Parathyroid adenoma (tissue), 2 donors: Measurements from ENCODE around the gene SNX8.
"Not testable (repeated sequence)": the region's sequence is repeated elsewhere in the genome, so short reads cannot be mapped to it uniquely, and the experiment has no call there.

Source experiments
- H2AFZ ChIP-seq: fragments of 300-600 bp; sonication (generic); one replicate; pipeline ENCODE4 v1.7.0; 2017; ENCODE audit warnings: antibody characterized with exemption, mild to moderate bottlenecking
- H3K27ac ChIP-seq: fragments of 300-600 bp; sonication (generic); one replicate; pipeline ENCODE4 v1.7.0; 2017
- H3K27me3 ChIP-seq: fragments of 300-600 bp; sonication (generic); one replicate; pipeline ENCODE4 v1.7.0; 2017; ENCODE audit warnings: low read length; ENCODE audit not compliant: control insufficient read depth, insufficient read depth
- H3K36me3 ChIP-seq: fragments of 300-600 bp; sonication (generic); one replicate; pipeline ENCODE4 v1.7.0; 2017; ENCODE audit warnings: low read length; ENCODE audit not compliant: control insufficient read depth, insufficient read depth
- H3K4me1 ChIP-seq: fragments of 300-600 bp; sonication (generic); one replicate; pipeline ENCODE4 v1.7.0; 2017; ENCODE audit warnings: control low read depth
- H3K4me2 ChIP-seq: fragments of 300-600 bp; sonication (generic); one replicate; pipeline ENCODE4 v1.7.0; 2017; ENCODE audit warnings: low read length
- H3K4me3 ChIP-seq: fragments of 300-600 bp; sonication (generic); one replicate; pipeline ENCODE4 v1.7.0; 2017; ENCODE audit warnings: low read depth, low read length
- H3K79me2 ChIP-seq: fragments of 300-600 bp; sonication (generic); one replicate; pipeline ENCODE4 v1.7.0; 2017; ENCODE audit warnings: control low read depth
- H3K9ac ChIP-seq: fragments of 300-600 bp; sonication (generic); one replicate; pipeline ENCODE4 v1.7.0; 2017; ENCODE audit warnings: mild to moderate bottlenecking
- H3K9me3 ChIP-seq: fragments of 300-600 bp; sonication (generic); one replicate; pipeline ENCODE4 v1.7.0; 2017; ENCODE audit warnings: low read length; ENCODE audit not compliant: control insufficient read depth
- TF ChIP-seq, protein P1 (sequence below): fragments of 300-600 bp; sonication (generic); IDR thresholded peaks from one replicate; pipeline ENCODE4 v1.7.0; 2017; ENCODE audit warnings: antibody characterized with exemption, mild to moderate bottlenecking
- donor health status: primary hyperparathyroidism.

SNX8 gene

GRCh38 chr7:2316578-2316977, 2.3 kb upstream of the SNX8 start:
- no peak overlapping the region for H3K27ac ChIP-seq

GRCh38 chr7:2315787-2316186, 1.5 kb upstream of the SNX8 start:
- H3K9me3 ChIP-seq = no peaks in the 10 kb centered on the region
- no peaks in the 10 kb centered on the region for H3K79me2 ChIP-seq
- no peak overlapping the region for H3K4me2 ChIP-seq
- H3K4me3 ChIP-seq = no peak overlapping the region
- no peaks in the 10 kb centered on the region for H3K36me3 ChIP-seq
- no peaks in the 10 kb centered on the region for H3K27me3 ChIP-seq
- H2AFZ ChIP-seq = no peak overlapping the region
- TF ChIP-seq, protein P1, sequence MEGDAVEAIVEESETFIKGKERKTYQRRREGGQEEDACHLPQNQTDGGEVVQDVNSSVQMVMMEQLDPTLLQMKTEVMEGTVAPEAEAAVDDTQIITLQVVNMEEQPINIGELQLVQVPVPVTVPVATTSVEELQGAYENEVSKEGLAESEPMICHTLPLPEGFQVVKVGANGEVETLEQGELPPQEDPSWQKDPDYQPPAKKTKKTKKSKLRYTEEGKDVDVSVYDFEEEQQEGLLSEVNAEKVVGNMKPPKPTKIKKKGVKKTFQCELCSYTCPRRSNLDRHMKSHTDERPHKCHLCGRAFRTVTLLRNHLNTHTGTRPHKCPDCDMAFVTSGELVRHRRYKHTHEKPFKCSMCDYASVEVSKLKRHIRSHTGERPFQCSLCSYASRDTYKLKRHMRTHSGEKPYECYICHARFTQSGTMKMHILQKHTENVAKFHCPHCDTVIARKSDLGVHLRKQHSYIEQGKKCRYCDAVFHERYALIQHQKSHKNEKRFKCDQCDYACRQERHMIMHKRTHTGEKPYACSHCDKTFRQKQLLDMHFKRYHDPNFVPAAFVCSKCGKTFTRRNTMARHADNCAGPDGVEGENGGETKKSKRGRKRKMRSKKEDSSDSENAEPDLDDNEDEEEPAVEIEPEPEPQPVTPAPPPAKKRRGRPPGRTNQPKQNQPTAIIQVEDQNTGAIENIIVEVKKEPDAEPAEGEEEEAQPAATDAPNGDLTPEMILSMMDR = no peak
- H3K9ac ChIP-seq = no peak overlapping the region
- H3K27ac ChIP-seq = no peak overlapping the region
- no peaks in the 10 kb centered on the region for H3K4me1 ChIP-seq

More at GRCh38 chr7:2316578-2316977, 2.3 kb upstream of the SNX8 start:
- H3K79me2 ChIP-seq = no peaks in the 10 kb centered on the region
- no peak overlapping the region for H2AFZ ChIP-seq
- no peaks in the 10 kb centered on the region for H3K27me3 ChIP-seq
- no peak overlapping the region for H3K4me3 ChIP-seq
- no peaks in the 10 kb centered on the region for H3K4me1 ChIP-seq
- no peak overlapping the region for H3K4me2 ChIP-seq
- no peaks in the 10 kb centered on the region for H3K36me3 ChIP-seq
- TF ChIP-seq, protein P1 = no peak
- no peaks in the 10 kb centered on the region for H3K9me3 ChIP-seq
- no peak overlapping the region for H3K9ac ChIP-seq

DNA sequence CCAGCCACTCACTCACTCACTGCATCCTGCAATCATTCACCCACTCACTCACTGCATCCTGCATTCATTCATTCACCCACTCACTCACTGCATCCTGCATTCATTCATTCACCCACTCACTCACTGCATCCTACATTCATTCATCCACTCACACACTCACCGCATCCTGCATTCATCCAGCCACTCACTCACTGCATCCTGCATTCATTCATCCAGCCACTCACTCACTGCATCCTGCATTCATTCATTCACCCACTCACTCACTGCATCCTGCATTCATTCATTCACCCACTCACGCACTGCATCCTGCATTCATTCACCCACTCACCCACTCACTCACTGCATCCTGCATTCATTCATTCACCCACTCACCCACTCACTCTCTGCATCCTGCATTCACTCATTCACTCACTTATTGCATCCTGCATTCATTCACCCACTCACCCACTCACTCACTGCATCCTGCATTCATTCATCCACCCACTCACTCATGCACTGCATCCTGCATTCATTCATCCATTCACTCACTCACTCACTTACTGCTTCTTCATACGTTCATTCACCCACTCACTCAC, 802 bp upstream of the SNX8 start:
- H3K27ac ChIP-seq, H2AFZ ChIP-seq, H3K79me2 ChIP-seq, H3K4me3 ChIP-seq, H3K27me3 ChIP-seq, H3K36me3 ChIP-seq, H3K9ac ChIP-seq, H3K4me1 ChIP-seq, H3K9me3 ChIP-seq, H3K4me2 ChIP-seq: not testable (repeated sequence)

- Histone ChIP-seq H2AFZ (peak overlapping the region; percentile 99), H3K36me3 (no peaks in the 10 kb centered on the region), H3K4me1 (no peaks in the 10 kb centered on the region), H3K79me2 (no peaks in the 10 kb centered on the region), H3K9me3 (no peaks in the 10 kb centered on the region), H3K4me3 (peak overlapping the region; percentile 69), H3K27ac (no peak overlapping the region), H3K27me3 (no peaks in the 10 kb centered on the region), H3K9ac (no peak overlapping the region), H3K4me2 (peak overlapping the region; percentile 49)
- TF ChIP-seq, protein P1 = no peak
Observed at GRCh38 chr7:2313450-2314208, 612 bp downstream of the SNX8 start.

DNA sequence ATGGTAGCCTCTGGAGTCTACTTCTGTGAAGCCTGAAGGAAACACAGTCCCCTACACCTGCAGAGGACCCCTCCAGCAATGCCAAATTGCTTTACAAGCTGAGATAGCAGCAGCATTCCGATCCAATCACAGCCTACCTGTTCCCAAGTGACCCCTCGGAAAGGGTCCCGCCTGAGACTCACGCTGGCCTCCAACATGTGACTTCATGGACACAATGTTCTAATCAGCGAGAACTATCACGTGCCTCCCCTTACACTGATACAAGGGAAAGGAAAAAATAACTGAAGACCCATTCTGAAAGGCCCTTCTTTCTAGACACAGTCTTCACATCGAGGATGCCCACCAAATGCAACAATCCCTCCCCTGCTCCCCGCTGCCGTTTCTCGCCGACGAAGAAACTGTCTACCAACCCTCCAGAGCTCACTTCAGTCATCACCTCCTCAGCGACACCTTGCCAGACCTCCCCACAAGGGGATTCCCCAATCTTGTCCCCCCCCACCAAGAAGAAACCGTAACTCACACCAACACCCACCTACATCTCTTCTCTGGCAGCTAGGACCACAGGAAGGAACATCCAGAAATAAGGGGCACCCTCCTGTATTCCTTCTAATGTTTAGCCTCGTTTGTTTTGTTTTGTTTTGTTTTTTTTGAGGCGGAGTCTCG, 1.8 kb downstream of the SNX8 start:
- H3K27ac ChIP-seq = no peak overlapping the region
- H3K79me2 ChIP-seq = no peaks in the 10 kb centered on the region
- TF ChIP-seq, protein P1 = no peak
- no peak overlapping the region for H3K4me3 ChIP-seq
- no peaks in the 10 kb centered on the region for H3K4me1 ChIP-seq
- H3K36me3 ChIP-seq = no peaks in the 10 kb centered on the region
- no peak overlapping the region for H2AFZ ChIP-seq
- no peak overlapping the region for H3K4me2 ChIP-seq
- H3K27me3 ChIP-seq = no peaks in the 10 kb centered on the region
- H3K9me3 ChIP-seq = no peaks in the 10 kb centered on the region
- no peak overlapping the region for H3K9ac ChIP-seq
